Liver (tissue), 9 donors: ENCODE measurements around the gene JTB. TPM values are rescaled to one million over a fixed set of nuclear protein-coding genes. Genes with fewer than 3 reads are reported as not detected.

Experiments used
- DNase-seq: peaks from one replicate; pipeline ENCODE4 v3.0.0-alpha.2; 2017; ENCODE audit warnings: low spot score
- H3K27ac ChIP-seq, 2 donors: one replicate each; pipeline ENCODE4 v1.7.0; 2013; ENCODE audit warnings: inconsistent platforms in 2 of 2, low read length in 2 of 2, control low read depth in 1 of 2, low read depth in 1 of 2, mild to moderate bottlenecking in 1 of 2
- H3K27me3 ChIP-seq, 4 donors: one replicate each; pipeline versions ENCODE4 v1.6.1 to v1.7.0; 2013; ENCODE audit warnings: low read length in 3 of 4, inconsistent platforms in 1 of 4, mild to moderate bottlenecking in 1 of 4, moderate library complexity in 1 of 4; ENCODE audit not compliant: control insufficient read depth in 4 of 4, insufficient read depth in 4 of 4
- H3K36me3 ChIP-seq, 4 donors: one replicate each; pipeline versions ENCODE4 v1.6.1 to v1.7.0; 2013; ENCODE audit warnings: low read length in 3 of 4, mild to moderate bottlenecking in 3 of 4, low read depth in 1 of 4, moderate library complexity in 1 of 4; ENCODE audit not compliant: control insufficient read depth in 4 of 4, insufficient read depth in 3 of 4
- H3K4me1 ChIP-seq, 4 donors: one replicate each; pipeline versions ENCODE4 v1.6.1 to v1.7.0; 2013; ENCODE audit warnings: low read length in 3 of 4, mild to moderate bottlenecking in 3 of 4, moderate library complexity in 1 of 4; ENCODE audit not compliant: control insufficient read depth in 4 of 4, insufficient read depth in 4 of 4
- H3K4me3 ChIP-seq, 3 donors: one replicate each; pipeline versions ENCODE4 v1.6.1 to v1.7.0; 2013; ENCODE audit warnings: low read length in 3 of 3, control low read depth in 1 of 3, low read depth in 1 of 3, mild to moderate bottlenecking in 1 of 3
- H3K9ac ChIP-seq, 2 donors: one replicate each; pipeline ENCODE4 v1.7.0; 2013; ENCODE audit warnings: low read length in 2 of 2, mild to moderate bottlenecking in 2 of 2, moderate library complexity in 2 of 2, control low read depth in 1 of 2, low read depth in 1 of 2
- H3K9me3 ChIP-seq, 4 donors: one replicate each; pipeline versions ENCODE4 v1.6.1 to v1.7.0; 2013; ENCODE audit warnings: low read length in 3 of 4; ENCODE audit not compliant: control insufficient read depth in 4 of 4
- EGR1 ChIP-seq, 2 donors: IDR thresholded peaks; 2 replicates each; pipeline ENCODE4 v1.6.1; 2016 to 2018; ENCODE audit warnings: antibody characterized with exemption in 2 of 2, low read depth in 2 of 2
- FOXA1 ChIP-seq: IDR thresholded peaks from 2 replicates; pipeline ENCODE4 v1.6.1; 2016; ENCODE audit warnings: antibody characterized with exemption
- FOXA2 ChIP-seq: IDR thresholded peaks from 2 replicates; pipeline ENCODE4 v1.6.1; 2016; ENCODE audit warnings: antibody characterized with exemption
- GABPA ChIP-seq, 2 donors: IDR thresholded peaks in 1 of 2; conservative IDR thresholded peaks in 1 of 2; 2 replicates each; pipeline ENCODE4 v1.6.1; 2016; ENCODE audit warnings: antibody characterized with exemption in 2 of 2, mild to moderate bottlenecking in 1 of 2, moderate library complexity in 1 of 2
- HNF4A ChIP-seq, 2 donors: conservative IDR thresholded peaks; 2 replicates each; pipeline ENCODE4 v1.6.1; 2016; ENCODE audit warnings: antibody characterized with exemption in 2 of 2, mild to moderate bottlenecking in 2 of 2
- HNF4G ChIP-seq: IDR thresholded peaks from 2 replicates; pipeline ENCODE4 v1.6.1; 2016; ENCODE audit warnings: antibody characterized with exemption
- NR2F2 ChIP-seq: IDR thresholded peaks from 2 replicates; pipeline ENCODE4 v1.6.1; 2016; ENCODE audit warnings: antibody characterized with exemption
- RAD21 ChIP-seq, 2 donors: IDR thresholded peaks; 2 replicates each; pipeline ENCODE4 v1.6.1; 2016; ENCODE audit warnings: antibody characterized with exemption in 2 of 2, mild to moderate bottlenecking in 2 of 2
- SP1 ChIP-seq: IDR thresholded peaks from 2 replicates; pipeline ENCODE4 v1.6.1; 2018; ENCODE audit warnings: antibody characterized with exemption, mild to moderate bottlenecking
- TAF1 ChIP-seq: conservative IDR thresholded peaks from 2 replicates; pipeline ENCODE4 v1.6.1; 2016; ENCODE audit warnings: antibody characterized with exemption, mild to moderate bottlenecking
- WGBS: extraction: QIAGEN DNeasy Blood & Tissue Kit; methylation state at CpG from one replicate; pipeline ENCODE4 v1.1.7; 2013; 5-methylcytosine and 5-hydroxymethylcytosine counted together
- polyA plus RNA-seq, 2 donors: library from polyadenylated mRNA; stranded (reverse) in 1 of 2; unstranded in 1 of 2; fragments of 200-250 nt in 1 of 2; fragments of >200 nt in 1 of 2; fragmentation: Nextera tagmentation in 1 of 2; extraction: Ambion mirVana in 1 of 2; gene quantifications; one replicate each; pipeline versions ENCODE4 v1.2.1 to v1.2.3, GENCODE V29; 2013 to 2015
- total RNA-seq, 2 donors: library from RNA; depleted of rRNA; stranded (reverse); fragments of >200 nt; gene quantifications; one replicate each; pipeline ENCODE4 v1.2.3, GENCODE V29; 2014
- TF ChIP-seq, protein P1 (sequence below): fragments of 150-350 bp; IDR thresholded peaks from 2 replicates; pipeline ENCODE4 v1.5.1; 2017; ENCODE audit warnings: improper control_type of control experiment, low read depth, low read length; ENCODE audit not compliant: missing input control
- TF ChIP-seq, protein P2 (sequence below): IDR thresholded peaks from 2 replicates; pipeline ENCODE4 v1.6.1; 2016; ENCODE audit warnings: antibody characterized with exemption
- TF ChIP-seq, protein P3 (sequence below): IDR thresholded peaks from 2 replicates; pipeline ENCODE4 v1.6.1; 2016; ENCODE audit warnings: antibody characterized with exemption, mild to moderate bottlenecking
- TF ChIP-seq, protein P4 (sequence below): IDR thresholded peaks from 2 replicates; pipeline ENCODE4 v1.6.1; 2016; ENCODE audit warnings: antibody characterized with exemption
- TF ChIP-seq, protein P5 (sequence below): IDR thresholded peaks from 2 replicates; pipeline ENCODE4 v1.6.1; 2016; ENCODE audit warnings: antibody characterized with exemption
- donor health status: healthy.
- donor health status: healthy.
- donor health status: healthy.
- donor health status: healthy.
- donor health status: healthy.

Gene JTB
- total and polyA plus RNA-seq, 4 donors, result 88.9 to 182 (median 124) TPM

DNA sequence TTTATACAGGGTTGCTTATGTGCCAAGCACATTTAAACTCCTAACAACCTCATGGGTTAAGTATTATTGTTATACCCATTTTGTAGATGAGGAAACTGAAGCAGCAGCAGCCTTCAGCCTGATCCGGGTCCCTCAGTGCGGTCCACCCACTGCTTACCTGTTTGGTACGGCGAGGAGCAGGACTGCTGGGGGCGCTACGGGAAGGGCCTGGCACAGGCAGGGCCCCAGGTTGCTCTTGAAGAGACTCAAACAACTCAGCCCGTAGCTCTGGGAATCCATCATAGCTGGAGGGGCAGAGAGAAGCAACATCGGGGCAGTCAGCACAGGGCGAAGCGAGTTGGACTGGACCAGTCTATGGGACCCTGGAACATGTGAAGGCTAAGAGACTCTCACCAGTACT is 40.1 kb downstream of the JTB start:
- 98% methylated on average over 10 of the region's 10 CpGs for WGBS

More for the DNA sequence above, 40.1 kb downstream of the JTB start:
- H3K36me3 ChIP-seq, result peaks cover 9 to 83% (median 49%) of the 10 kb centered on the region in 4 donors
- H3K4me1 ChIP-seq, result no peaks in the 10 kb centered on the region
- TF ChIP-seq NR2F2 (no peak), RAD21 (IDR thresholded peaks at IDR 0.05) (no peak), HNF4A (conservative IDR thresholded peaks at IDR 0.05) (no peak), EGR1 (IDR thresholded peaks at IDR 0.05; ENCODE audit: low read depth in 2 of 2) (no peak), HNF4G (no peak), GABPA (IDR thresholded peaks at IDR 0.05 in 1 of 2, conservative IDR thresholded peaks at IDR 0.05 in 1 of 2) (no peak), TAF1 (no peak), FOXA2 (no peak), SP1 (no peak), FOXA1 (no peak)
- TF ChIP-seq, protein P1, sequence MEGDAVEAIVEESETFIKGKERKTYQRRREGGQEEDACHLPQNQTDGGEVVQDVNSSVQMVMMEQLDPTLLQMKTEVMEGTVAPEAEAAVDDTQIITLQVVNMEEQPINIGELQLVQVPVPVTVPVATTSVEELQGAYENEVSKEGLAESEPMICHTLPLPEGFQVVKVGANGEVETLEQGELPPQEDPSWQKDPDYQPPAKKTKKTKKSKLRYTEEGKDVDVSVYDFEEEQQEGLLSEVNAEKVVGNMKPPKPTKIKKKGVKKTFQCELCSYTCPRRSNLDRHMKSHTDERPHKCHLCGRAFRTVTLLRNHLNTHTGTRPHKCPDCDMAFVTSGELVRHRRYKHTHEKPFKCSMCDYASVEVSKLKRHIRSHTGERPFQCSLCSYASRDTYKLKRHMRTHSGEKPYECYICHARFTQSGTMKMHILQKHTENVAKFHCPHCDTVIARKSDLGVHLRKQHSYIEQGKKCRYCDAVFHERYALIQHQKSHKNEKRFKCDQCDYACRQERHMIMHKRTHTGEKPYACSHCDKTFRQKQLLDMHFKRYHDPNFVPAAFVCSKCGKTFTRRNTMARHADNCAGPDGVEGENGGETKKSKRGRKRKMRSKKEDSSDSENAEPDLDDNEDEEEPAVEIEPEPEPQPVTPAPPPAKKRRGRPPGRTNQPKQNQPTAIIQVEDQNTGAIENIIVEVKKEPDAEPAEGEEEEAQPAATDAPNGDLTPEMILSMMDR, result no peak
- TF ChIP-seq, protein P2, sequence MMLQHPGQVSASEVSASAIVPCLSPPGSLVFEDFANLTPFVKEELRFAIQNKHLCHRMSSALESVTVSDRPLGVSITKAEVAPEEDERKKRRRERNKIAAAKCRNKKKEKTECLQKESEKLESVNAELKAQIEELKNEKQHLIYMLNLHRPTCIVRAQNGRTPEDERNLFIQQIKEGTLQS, result no peak
- TF ChIP-seq, protein P3, sequence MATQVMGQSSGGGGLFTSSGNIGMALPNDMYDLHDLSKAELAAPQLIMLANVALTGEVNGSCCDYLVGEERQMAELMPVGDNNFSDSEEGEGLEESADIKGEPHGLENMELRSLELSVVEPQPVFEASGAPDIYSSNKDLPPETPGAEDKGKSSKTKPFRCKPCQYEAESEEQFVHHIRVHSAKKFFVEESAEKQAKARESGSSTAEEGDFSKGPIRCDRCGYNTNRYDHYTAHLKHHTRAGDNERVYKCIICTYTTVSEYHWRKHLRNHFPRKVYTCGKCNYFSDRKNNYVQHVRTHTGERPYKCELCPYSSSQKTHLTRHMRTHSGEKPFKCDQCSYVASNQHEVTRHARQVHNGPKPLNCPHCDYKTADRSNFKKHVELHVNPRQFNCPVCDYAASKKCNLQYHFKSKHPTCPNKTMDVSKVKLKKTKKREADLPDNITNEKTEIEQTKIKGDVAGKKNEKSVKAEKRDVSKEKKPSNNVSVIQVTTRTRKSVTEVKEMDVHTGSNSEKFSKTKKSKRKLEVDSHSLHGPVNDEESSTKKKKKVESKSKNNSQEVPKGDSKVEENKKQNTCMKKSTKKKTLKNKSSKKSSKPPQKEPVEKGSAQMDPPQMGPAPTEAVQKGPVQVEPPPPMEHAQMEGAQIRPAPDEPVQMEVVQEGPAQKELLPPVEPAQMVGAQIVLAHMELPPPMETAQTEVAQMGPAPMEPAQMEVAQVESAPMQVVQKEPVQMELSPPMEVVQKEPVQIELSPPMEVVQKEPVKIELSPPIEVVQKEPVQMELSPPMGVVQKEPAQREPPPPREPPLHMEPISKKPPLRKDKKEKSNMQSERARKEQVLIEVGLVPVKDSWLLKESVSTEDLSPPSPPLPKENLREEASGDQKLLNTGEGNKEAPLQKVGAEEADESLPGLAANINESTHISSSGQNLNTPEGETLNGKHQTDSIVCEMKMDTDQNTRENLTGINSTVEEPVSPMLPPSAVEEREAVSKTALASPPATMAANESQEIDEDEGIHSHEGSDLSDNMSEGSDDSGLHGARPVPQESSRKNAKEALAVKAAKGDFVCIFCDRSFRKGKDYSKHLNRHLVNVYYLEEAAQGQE, result no peak
- TF ChIP-seq, protein P4, sequence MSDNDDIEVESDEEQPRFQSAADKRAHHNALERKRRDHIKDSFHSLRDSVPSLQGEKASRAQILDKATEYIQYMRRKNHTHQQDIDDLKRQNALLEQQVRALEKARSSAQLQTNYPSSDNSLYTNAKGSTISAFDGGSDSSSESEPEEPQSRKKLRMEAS, result no peak
- TF ChIP-seq, protein P5, sequence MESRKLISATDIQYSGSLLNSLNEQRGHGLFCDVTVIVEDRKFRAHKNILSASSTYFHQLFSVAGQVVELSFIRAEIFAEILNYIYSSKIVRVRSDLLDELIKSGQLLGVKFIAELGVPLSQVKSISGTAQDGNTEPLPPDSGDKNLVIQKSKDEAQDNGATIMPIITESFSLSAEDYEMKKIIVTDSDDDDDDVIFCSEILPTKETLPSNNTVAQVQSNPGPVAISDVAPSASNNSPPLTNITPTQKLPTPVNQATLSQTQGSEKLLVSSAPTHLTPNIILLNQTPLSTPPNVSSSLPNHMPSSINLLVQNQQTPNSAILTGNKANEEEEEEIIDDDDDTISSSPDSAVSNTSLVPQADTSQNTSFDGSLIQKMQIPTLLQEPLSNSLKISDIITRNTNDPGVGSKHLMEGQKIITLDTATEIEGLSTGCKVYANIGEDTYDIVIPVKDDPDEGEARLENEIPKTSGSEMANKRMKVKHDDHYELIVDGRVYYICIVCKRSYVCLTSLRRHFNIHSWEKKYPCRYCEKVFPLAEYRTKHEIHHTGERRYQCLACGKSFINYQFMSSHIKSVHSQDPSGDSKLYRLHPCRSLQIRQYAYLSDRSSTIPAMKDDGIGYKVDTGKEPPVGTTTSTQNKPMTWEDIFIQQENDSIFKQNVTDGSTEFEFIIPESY, result no peak
- H3K4me3 ChIP-seq, result no peak overlapping the region
- no peak overlapping the region for H3K9ac ChIP-seq
- H3K27ac ChIP-seq, result no peak overlapping the region
- DNase-seq, result no peak
- H3K9me3 ChIP-seq, result no peaks in the 10 kb centered on the region
- no peaks in the 10 kb centered on the region for H3K27me3 ChIP-seq
